NCI-H446 (cell line): ENCODE data around the gene GLIS1.
"Not testable (repeated sequence)": the region's sequence is repeated elsewhere in the genome, so short reads cannot be mapped to it uniquely, and the experiment has no call there.

Experiments
- DNase-seq, 2 experiments: peaks; one replicate each; lab custom pipeline; 2025; lab: John Stamatoyannopoulos, UW

Gene GLIS1

DNA sequence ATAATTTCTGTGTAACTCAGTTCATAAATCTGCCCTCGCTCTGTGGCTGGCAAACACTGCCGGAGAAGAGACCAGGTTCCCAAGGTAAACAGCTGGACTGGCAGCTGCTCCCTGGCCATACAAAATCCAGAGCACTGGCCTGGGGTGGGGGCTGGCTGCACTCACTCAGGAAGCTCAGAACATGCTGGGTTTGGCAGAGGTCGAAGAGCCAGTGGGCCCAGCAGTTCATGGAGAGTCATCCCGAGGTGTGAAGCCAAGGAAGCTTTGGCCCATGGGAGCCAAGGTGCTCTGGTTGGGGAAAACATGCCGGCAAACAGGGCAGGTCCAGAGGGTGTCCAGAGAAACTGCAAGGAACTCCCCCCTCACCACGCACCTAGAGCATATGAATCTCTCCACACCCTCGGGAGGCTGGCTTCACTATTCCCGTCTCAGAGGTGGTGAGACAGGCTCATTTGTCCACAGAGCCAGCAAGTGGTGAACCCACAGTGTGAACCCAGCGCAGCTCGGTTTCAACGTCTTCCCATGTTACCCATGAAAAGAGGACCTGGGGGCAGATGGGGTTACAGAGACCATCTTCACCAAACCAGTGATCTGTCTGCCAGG is 177.4 kb downstream of the GLIS1 start:
- no peak for DNase-seq

DNA sequence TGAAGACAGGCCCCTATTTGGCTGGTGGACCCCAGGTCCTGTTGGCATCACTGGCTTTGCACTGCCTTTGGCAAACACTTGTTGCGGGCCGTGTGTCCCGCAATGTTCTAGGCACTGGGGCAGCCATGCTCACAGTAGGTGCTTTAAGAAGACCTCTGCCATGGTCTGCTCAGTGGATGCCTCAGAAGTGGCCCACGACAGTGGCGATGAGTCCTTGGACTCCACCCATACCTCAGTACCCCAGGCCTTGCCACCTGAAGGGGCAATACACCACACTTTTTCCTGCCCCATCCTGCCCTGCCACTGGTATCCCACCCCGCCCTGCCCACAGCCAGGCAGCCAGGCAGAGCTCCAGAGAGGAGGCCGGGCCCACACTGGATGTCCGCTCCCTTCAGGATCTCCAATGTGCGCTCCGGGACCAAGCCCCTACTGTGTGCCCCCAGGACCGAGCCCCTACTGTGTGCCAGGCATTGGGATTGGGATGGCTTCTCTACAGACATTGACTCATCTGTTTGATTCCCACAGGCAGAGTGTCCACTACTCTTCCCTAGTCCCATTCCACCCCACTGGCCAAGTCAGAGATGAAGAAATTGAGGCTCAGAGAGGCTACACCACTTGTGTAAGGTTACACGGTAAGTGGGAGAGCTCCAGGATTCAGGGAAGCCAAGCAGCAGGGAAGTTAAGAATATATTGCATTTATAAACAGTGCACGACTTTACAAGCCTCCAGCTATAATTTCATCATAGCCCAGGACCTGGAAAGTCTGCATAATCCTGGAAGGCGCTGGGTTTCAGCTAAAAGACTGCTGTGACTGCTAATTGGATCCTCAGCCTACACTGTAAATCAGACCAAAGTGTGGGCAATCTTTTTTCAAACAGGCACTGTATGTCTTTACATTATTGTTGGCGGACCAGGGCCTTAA is 178.1 kb downstream of the GLIS1 start:
- no peak for DNase-seq

DNA sequence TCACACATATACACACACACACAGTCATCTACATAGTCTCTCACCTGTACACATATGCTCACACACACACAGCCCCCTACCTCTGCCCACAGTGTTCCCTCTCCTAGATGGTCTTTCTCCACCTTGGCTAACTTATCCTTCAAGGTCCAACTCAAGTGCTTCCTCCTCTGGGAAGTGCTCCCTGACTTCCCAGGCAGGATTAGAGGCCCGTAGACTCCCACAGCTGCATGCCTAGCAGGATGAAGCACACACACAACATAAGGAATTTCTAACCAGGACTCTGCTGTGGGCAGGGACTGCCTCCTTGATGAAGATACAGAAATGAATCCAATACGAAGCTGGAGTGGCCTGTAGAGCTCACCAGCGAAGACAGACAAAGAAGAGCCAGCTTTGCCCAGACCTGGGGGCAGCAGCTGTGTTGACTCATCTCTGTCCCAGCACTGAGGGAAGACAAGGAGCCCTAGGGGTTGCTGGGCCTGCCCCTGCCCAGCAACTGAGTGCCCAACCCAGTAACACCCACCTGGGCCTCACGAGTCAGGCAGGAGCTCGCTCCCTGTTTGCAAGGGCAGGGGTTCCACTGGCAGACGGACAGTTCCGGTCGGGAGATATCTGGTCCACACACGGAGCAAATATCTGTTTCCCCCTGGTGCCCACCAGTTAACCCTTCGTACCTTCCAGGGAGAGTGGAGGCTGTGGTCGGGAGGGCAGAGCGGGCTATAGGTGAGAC is 178.9 kb downstream of the GLIS1 start:
- DNase-seq, result no peak

DNA sequence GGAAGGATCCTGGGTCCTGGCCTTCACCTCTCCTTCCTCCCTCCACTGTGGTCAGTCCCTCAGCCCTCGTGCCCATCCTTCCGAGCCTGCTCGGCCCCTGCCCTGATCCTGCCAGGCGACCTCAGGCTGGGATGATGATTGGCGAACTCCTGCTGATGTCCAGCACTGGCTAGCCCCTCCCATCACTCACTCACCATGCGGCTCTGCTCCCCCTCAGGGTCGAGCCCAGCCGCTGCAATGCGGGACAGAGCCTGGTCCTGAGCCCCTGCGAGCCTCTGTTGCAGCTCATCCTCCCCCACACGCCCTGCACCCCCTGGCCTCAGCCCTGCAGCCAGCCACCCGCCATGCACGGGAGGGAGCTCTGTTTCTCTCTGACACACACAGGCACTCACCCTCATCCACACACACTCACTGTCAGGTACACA is 179.6 kb downstream of the GLIS1 start:
- DNase-seq, result no peak

DNA sequence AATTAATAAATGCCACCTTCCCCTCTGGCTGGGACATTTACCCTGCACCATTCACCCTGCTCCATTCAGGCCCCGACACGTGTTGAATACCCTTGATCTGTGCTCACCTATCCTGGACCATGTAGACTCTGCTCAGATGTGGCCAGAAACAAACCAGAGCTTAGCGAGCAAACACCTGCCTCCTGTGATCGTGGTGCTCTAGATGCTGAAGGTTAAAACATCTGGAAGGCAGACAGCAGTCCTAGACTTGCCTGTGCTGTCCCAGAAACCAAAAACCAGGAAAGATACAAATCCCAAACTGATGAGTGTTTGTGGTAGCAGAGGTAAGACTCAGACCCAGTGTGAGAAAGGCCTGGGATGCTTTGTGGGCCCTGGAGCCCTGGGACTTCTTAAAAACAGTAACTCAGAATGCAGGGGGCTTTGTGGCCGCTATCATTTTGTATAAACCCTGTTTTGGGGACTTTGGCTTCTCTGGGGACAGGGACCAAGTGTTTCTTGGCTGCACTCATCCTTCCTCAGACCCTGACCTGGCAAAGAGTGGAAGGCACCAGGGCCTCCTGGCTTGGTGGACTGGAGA is 180.1 kb downstream of the GLIS1 start:
- DNase-seq, result no peak

DNA sequence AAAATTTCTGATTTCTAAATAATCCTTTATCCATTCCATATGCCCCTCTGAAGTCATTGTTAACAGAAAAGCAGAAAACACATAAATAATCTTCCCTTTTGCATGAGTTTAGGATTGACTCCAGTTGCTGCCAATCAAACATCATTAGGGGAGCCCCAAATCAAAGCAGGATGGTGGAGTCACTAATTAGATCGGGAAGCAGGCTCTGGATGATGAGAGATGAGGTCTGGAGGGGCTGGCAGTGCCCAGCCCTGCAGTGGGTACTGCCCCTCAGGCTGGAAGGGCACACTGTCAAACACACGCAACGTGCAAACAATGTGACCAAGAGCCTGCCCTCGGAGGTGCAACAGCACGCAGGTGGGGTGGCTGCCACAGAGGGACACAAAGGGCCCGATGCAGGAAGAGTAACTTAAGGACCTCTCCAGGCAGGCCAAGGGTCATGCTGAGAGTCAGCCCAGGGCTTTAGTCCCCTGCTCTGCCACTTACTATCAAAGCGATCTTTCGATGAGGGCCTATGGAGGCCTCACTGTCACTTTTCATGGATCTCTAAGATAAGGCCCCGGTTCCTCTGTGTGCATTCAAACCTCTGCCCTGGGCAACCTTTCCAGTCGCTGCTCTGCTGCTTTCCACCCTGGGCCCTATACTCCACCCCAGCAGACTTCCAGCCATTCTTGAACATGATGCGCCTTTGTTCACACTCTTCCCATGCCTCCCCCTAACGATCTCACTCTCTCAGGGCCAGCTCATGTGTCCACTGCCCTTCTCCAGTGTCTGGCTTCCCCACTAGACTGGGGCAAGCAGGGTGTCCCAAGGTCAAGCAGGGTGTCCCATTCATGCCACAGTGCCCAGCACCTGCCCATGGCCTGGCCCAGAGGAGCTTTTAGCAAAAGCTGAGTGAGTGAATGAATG is 180.9 kb downstream of the GLIS1 start:
- no peak for DNase-seq

DNA sequence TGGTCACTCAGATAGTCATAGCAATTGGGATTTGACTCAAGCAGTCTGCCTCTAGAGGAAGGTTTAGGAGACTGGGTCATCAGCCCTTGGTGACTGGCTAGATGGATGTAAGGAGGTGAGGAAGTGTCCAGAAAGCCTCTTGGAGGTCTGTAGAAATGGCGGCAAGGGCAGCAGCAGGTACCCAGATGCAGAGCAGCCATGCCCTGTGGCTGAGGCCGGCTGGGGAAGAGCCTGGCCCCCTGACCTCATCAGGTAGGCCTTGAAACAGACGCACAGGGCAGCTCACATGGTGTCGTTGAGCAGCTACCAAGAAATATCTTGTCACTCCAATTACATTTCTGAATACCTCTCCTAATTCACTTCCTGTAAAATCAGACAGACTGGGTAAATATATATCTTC is 181.6 kb downstream of the GLIS1 start:
- no peak for DNase-seq

DNA sequence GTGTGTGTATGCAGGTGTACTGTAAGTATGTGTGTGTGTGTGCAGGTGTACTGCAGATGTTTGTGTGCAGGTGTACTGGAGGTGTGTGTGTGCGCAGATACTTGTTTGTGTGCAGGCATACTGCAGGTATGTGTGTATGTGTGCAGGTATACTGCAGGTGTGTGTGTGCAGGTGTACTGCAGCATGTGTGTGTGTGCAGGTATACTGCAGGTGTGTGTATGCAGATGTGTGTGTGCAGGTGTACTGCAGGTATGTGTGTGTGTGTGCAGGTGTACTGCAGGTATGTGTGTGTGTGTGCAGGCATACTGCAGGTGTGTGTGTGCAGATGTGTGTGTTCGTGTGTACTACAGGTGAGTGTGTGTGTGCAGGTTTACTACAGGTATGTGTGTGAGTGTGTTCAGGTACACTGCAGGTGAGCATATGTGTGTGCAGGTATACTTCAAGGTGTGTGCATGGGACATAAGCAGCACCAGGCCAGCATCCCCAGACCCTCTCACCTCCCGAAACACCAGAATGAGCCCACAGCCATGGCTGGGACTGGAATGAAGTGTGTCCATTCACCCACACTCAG is 182.2 kb downstream of the GLIS1 start:
- no peak for DNase-seq

DNA sequence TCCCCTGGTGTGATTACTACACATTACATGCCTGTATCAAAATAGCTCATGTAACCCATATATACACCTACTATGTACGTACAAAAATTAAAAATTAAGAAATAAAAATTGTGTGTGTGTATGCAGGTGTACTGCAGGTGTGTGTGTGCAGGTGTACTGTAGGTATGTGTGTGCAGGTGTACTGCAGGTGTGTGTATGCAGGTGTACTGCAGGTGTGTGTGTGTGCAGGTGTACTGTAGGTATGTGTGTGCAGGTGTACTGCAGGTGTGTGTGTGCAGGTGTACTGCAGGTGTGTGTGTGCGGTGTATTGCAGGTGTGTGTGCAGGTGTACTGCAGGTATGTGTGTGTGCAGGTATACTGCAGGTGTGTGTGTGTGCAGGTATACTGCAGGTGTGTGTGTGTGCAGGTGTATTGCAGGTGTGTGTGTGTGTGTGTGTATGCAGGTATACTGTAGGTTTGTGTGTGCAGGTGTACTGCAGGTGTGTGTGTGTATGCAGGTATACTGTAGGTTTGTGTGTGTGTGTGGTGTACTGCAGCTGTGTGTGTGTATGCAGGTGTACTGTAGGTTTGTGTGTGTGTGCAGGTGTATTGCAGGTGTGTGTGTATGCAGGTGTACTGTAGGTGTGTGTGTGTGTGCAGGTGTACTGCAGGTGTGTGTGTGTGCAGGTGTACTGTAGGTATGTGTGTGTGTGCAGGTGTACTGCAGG is 183.2 kb downstream of the GLIS1 start:
- not testable (repeated sequence) for DNase-seq

DNA sequence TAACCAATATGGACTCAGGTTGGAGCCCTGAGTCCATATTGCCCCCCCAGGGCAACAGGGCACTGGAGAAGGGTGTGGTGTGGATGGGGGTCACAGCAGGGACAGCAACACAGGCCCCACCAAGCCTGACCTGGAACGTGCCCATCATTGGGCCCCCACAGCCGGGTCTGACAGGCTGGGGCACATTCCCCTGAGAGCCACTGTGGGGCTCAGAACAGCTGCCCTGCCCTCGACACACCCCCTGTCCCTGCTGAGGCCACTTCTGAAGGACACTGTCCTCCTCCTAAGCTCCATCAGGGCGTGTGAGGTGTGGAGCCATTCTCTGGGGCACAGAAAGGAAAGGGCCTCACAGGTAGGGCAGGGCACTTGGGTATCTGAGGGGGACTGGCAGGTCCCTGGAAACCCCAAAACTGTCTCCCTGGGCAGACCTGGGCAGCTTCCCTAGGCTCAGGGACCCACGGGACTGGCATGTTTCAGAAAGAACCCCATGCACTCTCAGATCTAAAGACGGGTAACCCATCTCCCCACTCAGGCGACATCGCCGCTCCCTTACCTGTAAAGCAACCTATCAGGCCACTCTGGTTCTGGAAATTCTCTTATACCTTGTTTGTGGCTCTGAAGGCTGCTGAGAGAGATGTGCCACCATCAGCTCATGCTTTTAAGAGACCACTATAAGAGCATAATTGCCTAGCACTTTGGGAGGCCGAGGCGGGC is 184.2 kb downstream of the GLIS1 start:
- no peak for DNase-seq

DNA sequence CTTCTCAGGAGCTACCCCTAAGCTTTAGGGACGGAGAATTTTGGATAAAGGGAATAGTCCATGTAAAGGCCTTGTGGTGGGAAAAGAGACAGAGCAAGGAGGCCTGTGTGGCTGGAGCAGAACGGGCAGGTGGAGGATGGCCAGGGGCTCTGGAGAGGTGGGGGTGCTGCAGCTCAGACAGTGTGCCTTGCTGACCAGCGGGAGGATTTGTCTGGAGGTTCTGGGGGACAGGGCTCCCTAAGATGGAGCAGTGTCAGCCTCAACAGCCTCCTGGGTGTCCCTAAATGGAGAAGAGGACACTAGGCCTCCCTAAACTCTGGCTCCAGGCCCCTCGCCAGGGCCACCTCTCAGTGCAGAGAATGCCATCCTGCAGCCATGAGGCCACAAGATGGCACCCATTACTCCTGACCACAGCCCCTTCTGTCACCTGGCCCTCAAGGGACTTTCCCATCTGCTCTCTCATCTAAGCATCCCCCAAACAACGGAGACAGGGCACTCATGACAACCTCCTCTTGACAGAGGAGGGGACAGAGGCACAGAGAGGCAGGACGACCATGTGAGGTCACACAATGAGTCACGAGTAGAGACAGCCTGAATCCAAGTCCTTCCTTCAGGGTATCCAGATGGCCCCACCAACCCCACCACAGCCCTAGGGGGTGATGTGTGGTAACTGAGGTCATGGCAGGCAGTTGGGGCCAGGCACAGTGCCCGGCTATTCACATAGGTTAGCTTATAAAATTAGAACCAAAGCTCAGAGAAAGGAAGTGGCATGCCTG is 185.0 kb downstream of the GLIS1 start:
- no peak for DNase-seq

DNA sequence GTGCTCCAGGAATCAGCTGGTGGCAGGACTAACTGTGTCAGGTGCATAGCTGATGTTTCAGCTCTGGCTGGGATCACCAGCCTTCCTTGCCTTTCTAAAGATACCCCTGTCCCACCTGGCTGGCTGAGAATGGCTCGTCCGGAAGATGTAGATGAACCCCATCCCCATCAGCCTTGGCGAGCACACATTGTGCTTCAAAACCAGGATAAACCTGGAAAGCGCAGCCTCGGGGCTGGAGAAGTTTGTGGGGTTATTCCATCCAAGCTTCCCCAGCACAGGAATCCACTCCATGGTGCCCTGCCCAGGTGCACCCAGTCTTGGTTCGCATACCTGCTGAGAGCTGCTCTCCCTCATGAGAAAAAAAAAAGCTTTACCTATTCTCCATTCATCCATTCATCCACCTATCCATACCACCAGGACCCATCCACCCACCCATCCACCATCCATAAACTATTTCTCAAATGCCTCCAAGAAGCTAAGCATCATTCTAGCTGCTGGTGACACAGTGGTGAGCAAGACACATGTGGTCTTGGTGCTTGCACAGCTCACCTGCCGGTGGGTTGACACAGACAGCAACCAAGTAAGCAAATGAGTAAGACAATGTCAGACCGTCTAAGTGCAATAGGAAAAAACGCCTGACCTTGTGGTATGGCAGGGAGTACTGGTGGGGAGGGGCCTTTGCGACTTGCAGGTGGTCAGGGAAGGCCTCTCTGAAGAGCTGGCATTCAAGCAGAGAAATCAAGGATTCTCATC is 185.8 kb downstream of the GLIS1 start:
- DNase-seq, result no peak

DNA sequence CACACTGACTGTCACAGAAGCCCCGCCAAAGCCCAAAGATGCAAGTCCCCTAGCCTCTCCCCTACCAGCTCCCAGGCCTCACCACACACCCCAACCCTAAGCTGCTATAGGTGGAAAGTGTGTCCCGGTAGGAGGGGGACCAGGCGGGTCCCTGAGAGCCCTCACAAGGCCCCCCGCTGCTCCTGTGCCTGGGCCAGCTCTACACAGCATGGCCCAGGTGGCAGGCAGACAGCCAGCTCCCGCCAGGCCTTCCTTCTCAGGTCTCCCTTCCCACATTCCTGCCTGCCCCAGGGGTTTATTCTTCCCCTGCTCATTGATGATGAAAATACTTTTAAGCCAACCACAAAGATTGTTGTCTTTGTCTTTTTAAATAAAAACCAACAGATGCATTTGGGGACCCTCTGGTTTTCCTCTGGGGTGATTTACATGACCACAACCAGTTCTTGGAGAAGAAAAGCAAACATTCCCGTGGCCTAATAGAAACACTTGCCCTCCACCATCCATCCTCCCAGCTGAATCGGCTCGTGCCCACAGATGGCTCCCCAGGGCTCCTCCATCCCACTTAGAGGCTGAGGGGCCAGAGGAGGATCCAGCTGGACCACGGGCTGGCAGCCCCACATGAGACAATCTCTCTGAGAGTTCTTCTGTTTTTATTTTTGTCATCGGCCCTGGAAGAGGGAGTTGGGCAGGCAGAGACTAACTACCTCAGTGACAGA is 186.7 kb downstream of the GLIS1 start:
- DNase-seq, result peak in 1 of 2 experiments; percentile 22

DNA sequence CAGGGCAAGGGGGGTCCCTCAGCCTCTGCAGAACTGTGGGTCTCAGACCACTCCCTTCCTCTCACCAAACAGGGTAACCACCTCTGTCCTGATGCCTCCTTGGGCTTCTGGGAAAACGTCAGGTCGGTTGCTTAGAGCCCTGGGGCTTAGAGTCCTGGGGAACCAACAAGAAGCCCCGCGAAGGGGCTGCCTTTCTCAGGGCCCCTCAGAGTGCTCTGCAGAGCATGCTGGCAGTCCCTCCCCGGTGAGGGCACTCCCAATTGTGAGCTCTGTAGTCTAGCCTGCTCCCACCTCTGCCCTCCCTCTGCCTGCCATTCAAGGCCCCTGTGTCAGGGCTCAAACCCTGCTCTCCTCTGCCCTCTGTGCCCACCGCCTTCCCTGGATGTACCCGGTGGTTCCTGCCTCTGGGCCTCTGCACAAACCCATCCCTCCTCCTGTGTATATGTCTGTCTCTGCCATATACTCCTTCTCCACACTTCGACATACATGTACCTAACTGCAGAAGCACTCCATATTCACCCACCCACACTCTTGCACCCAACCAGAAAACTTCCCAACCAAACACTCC is 187.5 kb downstream of the GLIS1 start:
- DNase-seq, result no peak

DNA sequence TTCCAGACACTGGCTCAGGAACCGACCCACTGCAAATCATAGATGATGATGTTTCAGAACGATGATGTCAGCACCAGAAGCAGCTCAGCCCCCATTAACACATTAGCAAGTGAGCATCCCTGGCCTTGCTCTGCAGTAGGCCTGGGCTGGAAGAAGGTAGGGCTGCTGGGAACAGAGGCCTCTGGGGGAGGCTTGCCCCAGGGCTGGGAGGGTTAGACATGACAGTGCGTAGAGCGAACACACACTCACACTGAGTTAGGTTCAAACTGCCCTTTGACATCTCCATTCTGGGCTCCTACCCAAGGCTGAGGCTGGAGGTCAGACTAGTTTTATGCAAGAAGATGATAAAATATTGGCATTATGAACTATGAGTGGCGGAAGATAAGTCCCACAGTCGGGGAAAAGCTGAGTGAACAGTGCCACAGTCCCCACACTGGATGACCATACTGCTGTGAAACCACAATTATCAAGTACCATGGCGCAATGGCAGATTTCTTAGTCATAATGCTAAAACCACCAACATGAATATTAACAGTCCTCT is 188.7 kb downstream of the GLIS1 start:
- no peak for DNase-seq

DNA sequence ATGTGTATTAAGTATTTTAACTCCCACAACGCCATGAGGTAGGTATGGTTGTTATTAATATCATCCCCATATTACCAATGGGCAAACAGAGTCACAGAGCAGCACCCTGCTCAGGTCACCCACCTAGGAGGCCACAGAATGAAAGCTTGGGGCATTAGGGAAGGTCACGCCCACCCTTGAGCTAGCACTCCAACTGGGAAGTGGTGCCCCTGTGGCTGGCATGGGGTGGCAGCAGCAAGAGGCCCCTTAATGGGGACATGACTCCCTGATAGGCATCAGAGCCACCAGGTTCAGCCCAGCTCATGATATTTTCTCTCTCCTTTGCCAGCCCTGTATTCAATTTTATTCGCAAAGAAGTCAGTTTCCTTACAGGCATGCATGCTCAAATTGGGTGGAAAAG is 189.2 kb downstream of the GLIS1 start:
- no peak for DNase-seq

DNA sequence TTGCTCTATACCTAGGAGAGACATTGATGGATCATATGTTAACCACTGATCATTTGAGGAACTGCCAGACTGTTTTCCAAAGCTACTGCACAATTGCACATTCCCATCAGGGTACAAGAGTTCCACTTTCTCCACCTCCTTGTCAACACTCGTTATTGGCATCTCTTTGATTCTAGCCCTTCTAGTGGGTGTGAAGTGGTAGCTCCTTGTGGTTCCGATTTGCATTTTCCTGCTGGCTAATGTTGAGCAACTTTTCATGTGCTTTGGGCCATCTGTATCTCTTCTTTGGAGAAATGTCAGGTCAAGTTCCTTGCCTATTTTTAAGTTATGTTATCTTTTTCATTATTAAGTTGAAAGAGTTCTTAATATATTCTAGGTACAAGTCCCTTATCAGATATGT is 189.7 kb downstream of the GLIS1 start:
- DNase-seq, result no peak
